Ovary (tissue), 3 donors: ENCODE data around the gene TACR1.

Source experiments
- CTCF ChIP-seq, 3 donors: fragments of 450-650 bp in 2 of 3; fragments of 200-600 bp in 1 of 3; IDR thresholded peaks; one replicate each; pipeline versions ENCODE4 v1.5.1 to v1.8.0; 2016 to 2022; ENCODE audit warnings: antibody characterized with exemption in 3 of 3, mild to moderate bottlenecking in 1 of 3
- EP300 ChIP-seq: sonication (generic); formaldehyde crosslinking; IDR thresholded peaks from one replicate; pipeline ENCODE4 v1.6.1; 2017; ENCODE audit warnings: antibody characterized with exemption
- POLR2A ChIP-seq: fragments of 450-650 bp; IDR thresholded peaks from one replicate; pipeline ENCODE4 v1.6.1; 2017; ENCODE audit warnings: antibody characterized with exemption, mild to moderate bottlenecking, moderate library complexity
- donor health status: DM: no; HTN: no; CAD: no.

- TF ChIP-seq POLR2A (no peak), CTCF (IDR thresholded peaks at IDR 0.05) (no peak), EP300 (no peak)
Observed at GRCh38 chr2:75142081-75142480, 57.2 kb downstream of the TACR1 start.
